Skeletal muscle cell (primary cell): ENCODE measurements around the gene WHAMM.
"Not testable (repeated sequence)": the region's sequence is repeated elsewhere in the genome, so short reads cannot be mapped to it uniquely, and the experiment has no call there.

ENCODE experiments used
- DNase-seq: peaks from one replicate; pipeline ENCODE4 v3.0.0-alpha.2; 2010; ENCODE audit warnings: low read depth
- H3K4me3 ChIP-seq: 2 replicates; pipeline ENCODE4 v1.5.1; 2011; ENCODE audit warnings: low read depth, mild to moderate bottlenecking, control low read depth, low read length, moderate library complexity

The WHAMM gene

DNA sequence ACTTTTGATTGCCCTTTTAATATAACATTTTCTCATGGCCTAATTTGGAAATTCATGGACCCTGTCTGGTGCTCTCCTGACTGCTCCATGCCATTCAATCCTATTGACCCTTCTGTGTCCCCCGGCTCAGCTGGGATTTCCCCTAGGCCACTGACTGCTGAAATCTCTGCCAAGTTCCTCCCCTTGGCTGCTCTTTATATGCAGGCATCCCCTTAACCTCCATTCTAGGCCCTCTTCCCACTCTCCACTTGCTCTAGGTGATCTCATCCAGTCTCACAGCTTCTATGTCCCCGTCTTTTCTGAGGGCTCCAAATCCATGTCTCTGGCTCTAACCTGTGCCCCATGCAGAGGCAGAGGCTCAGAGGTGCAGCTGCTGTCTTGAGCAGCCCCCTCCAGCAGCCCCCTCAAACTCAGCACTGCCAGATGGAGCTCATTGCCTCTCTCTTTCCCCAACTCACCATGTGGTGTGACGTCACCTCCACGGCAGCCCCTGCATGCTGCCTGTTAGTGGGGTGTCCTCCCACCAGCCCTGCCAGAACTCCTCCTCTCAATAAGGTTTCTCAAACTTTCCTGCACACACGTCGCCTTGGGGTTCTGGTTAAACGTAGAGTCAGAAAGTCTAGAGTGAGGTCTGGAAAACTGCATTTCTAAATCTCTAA lies 10.1 kb upstream of the WHAMM start:
- no peak overlapping the region for H3K4me3 ChIP-seq
- DNase-seq: no peak

DNA sequence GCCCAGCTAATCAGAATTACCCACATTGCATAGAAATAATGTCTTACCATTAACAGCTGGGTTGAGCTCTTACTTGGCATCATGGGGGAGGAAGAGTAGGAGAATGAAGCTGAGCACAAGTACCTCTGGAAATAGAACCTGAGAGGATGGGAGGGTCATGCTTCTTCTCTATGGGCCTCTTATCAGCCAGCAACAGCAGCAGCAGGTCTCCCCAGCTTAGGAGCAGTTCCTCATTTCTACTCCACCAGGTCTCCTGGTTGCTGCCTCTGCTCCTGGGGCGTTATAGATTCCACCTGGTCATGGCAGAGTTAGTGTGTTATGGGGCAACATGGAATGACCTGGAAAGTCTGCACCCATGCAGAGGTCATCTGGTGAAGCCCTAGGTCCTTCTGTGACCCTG lies 6.9 kb upstream of the WHAMM start:
- DNase-seq: no peak
- no peak overlapping the region for H3K4me3 ChIP-seq

DNA sequence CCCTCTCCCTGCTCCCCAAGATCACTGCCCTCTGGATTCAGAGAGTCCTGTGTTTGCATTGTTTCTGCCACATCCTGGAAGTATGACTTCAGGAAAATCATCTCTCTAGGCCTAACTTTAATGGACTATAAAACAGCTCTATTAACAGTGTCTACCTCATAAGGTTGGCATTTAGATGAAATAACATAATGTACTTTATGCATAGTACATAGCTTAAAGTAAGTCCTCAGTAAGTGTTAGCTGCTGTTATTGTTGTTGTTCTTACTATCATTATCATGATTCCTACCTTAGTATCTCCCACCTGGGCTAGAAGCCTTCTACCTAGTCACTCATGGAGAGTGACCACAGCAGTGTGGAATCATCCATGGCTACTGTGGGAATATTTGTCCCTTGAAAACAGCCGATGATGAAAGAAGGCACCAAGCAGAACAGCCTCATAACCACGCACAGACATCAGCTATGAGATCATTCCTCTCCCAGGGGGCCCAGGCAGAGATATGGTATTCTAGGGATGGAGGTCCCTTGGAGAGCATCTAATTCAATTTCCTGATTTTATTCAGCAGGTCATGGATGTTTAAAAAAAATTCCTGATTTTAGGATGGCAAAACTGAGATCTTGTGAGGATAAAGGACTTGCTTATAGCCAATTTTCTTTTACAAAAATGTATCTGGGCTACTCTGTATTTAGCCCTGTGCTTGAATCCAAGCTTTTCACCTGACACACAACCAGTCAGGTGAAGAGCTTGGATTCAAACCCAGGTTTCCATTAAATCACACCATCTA lies 5.4 kb upstream of the WHAMM start:
- no peak overlapping the region for H3K4me3 ChIP-seq
- peak; percentile 55 for DNase-seq

DNA sequence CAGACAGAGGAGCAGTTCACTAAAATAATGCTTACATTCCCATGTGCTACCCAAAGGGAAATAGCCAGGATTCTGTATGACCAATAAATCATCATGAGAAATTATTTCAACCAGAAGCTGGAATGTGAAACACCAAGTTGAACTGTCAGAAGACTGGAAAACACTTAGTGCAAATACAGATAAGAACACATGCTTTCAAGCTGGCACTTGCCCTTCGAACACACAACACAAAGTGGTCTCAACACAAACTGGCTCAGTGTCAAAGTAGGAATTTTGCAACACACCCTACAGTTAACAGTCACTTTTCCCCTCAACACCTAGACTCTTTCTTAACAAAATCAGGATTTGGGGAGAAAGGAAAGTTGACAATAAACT lies 4.9 kb upstream of the WHAMM start:
- DNase-seq: no peak

DNA sequence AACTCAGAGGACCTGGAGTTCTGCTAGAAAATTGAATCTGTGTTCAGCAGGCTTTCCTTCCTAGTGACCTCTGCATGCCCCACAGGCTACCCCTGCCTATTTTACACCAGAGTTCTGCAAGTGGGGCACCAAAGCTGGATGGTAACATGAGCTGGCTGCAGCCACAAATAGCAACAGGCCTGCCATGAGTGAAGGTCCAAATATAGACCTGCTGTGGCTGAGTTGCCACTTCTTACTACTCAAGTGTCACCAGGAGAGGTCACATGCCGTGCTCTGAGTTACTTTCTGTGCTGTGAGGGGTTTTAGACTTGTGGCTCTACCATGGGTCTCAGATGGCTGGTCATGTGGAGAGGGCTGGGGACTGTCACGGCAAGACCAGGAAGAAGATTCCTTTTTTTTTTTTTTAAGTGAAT lies 3.4 kb upstream of the WHAMM start, which contains the start of gene FSD2:
Gene FSD2 (minus strand): TSS at position 76 of the 413 bp plus-strand sequence. CDS start 18,679 bp downstream, outside the sequence.
- no peak for DNase-seq
- H3K4me3 ChIP-seq: no peak within 1 kb of the TSS

More for the DNA sequence above, 4.9 kb upstream of the WHAMM start:
- H3K4me3 ChIP-seq: no peak overlapping the region

DNA sequence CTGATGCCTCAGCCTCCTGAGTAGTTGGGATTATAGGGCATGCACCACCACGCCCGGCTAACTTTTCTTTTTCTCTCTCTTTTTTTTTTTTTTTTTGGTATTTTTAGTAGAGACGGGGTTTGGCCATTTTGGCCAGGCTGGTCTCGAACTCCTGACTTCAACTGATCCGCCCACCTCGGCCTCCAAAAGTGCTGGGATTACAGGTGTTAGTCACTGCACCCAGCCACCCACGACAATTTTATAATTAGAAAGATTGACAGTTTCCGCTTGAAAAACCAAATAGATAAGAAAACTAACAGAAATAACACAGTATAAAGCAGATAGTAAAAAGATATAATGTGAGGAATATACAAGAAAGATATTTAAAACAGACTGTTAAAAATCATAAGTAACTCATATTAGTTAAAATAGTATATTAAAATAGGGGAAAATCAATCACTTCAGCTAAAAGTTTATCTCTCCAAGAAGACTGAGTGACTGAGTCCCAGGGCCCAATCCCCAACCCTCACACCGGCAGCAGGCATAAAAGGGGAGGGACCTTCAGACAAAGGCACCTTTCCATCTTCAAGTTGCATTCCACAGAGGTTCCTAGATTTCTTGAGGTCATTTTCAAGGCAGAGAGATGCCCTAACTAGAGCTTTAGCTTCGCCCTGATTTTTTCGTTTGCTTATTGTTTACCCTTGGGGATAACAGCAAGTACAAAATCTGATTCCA lies 1.4 kb upstream of the WHAMM start:
- no peak for DNase-seq
- no peak overlapping the region for H3K4me3 ChIP-seq

DNA sequence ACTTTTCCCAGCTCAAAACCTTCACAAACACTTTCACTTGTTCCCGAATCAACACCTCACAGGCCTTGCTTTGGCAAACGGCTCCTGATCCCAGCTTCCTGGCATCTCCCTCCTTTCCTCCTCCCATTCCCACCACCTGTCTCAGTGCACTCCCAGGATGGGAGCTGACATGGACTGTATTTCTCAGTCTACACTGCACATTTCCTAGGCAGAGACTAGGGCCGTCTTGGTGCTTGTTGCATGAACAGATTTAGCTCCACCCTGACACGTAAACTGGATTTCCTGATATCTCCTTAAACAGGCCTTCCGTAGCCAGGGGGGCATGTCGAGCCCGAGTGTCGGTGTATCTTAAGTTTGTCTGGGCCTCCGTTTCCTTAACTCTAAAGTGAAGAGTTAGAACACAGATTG lies 790 bp upstream of the WHAMM start:
- H3K4me3 ChIP-seq: no peak overlapping the region
- no peak for DNase-seq

DNA sequence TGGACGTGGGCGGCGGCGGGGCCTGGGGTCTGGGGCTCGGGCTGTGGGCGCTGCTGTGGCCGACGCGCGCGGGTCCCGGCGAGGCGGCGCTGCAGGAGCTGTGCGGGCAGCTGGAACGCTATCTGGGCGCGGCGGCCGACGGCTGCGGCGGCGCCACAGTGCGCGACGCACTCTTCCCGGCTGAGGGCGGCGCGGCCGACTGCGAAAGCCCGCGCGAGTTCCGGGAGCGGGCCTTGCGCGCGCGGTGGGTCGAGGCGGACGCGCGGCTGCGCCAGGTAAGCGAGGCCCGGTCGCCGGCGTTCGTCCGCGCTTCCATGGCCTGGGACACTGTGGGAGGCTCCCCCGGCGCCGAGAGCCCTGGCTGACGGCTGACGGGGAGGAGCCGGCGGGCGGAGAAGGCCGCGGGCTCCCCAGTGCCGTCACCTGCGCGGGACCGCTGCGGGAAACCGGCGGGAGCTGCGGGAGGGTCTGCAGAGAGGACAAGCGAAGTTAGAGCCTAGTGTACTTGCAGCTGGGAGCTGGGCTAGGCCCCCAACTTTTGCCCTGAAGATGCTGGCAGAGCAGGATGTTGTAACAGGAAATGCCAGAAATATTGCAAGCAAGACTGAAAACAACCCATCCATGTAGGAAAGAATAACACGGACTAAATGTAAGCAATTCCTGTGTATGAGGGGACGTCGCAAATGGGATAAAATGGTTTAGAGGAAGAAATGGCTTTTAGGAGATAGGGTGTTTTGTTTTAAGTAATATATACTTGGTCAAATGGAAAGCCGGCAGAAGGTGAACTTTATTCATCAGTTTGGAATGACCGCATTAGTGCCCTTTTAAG lies 847 bp downstream of the WHAMM start:
- no peak for DNase-seq
- peak overlapping the region; percentile 87 for H3K4me3 ChIP-seq

DNA sequence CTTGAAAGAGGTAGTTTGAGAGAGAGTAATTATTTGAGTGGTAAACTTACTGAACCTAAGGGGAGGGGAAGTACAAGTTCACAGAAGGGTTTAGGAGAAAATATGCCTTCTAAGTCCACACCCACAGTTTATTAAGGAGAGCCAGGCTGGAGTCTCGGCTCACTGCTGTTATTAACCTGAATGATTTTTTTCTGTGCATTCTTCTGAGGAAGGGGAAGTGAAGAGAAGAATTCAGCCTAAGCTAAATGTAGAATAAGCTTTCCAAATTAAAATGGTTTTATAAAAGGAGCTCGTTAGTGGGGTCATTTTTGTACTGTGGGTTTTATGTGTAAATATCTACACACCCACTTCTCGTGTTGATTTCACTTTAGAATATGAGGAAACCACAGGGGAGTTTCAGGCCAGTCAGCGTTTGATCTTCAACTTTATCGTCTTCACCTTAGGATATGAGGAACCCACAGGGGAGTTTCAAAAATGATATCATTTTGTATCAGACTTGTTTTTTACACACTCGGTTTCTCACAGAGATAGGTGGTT lies 1.5 kb downstream of the WHAMM start:
- no peak for DNase-seq
- peak overlapping the region; percentile 87 for H3K4me3 ChIP-seq

DNA sequence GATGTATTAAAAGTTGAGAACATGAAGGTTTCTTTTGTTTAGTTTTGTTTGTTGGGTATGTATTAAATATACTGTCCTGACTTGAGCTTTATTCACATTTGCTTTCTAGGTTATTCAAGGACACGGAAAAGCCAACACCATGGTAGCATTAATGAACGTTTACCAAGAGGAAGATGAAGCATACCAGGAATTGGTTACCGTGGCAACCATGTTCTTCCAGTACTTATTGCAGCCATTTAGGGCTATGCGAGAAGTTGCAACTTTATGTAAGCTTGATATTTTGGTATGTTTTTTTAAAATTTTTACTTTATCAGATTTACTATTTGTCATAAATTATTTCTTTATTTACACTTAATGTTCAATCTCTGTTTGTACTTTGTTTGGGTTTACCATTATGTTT lies 3.6 kb downstream of the WHAMM start:
- DNase-seq: no peak
- no peak overlapping the region for H3K4me3 ChIP-seq

DNA sequence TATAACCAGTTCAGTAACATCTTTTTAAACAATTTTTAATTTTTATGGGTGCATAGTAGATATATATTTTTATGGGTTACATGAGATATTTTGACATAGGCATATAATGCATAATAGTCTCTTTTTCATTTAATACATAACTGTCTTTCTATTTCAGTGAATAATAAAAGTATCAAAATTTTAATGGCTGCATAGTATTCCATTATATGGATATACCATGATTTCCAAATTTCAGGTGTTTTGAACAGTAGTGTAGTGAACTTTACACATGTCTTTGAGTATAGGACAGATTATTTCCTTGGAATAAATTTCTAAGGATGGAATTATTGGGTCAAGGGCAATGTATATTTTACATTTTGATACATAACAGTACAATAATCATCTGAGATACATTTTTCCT lies 10.7 kb downstream of the WHAMM start:
- no peak overlapping the region for H3K4me3 ChIP-seq
- no peak for DNase-seq

DNA sequence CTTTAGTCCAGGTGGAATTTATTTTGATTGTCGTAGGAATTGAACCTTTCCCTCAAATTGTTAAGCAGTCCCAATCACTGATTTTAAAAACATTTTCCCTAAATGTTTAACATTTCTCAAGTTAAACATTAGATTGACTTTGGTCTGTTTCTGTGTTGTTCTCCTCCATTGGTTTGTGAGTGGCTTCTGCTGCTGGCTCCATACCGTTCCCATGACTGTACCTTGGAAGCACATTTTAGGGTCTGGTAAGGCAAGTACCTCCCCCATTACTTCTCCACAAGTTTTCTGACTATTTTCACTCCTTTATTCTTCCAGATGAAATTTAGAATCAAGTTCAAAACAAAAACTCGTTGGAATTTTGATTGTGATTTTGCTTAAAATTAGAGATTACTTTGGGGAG lies 12.0 kb downstream of the WHAMM start:
- H3K4me3 ChIP-seq, DNase-seq: not testable (repeated sequence)

DNA sequence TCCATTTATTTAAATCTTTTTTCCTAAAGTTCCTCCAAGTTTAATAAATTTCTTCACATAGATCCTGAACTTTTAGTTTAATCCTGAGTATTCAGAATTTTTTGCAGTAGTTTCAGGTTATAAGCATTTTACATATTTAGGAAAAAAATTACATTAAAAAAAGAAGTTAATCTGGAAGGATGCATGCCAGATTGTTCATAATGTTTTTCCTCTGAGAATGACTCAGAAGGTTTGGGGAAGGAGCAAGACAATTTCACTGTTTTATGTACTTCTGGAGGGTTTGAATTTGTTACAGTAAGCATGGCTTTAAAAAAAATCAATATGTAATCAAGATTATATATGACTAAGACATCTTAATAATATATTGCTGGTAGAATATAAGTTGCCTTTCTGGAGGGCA lies 12.4 kb downstream of the WHAMM start:
- DNase-seq, H3K4me3 ChIP-seq: not testable (repeated sequence)

DNA sequence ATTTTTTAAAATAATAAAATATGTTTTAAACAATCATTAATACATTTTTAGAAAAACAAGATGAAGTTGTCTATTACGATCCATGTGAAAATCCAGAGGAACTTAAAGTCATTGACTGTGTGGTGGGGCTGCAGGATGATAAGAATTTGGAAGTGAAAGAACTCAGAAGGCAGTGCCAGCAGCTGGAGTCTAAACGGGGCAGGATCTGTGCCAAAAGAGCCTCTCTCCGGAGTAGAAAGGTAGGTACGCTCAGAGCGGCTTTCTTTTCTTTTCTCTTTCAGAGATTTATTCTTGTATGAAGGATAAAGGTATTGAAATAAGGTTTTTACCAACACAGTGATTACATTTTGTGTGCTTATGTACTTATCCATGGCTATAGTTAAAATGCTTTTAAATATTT lies 13.6 kb downstream of the WHAMM start:
- no peak for DNase-seq

DNA sequence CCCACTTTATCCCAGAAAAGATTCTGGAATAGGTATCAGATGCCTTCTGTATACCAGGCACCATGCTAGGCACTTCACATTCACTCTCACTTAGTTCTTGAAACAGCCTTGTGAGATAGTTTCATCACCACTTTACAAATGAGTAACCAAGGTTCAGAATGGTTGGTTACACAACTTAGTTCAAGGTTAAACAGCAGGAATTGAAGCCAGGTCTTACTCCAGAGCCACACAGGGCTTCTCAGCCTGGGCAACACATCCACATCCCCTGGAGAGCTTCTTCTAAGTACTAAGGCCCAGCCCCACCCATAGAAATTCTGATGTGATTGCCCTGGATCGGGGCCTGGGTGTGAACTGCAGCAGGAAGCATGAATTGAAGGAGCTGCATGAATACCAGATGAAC lies 18.6 kb downstream of the WHAMM start:
- H3K4me3 ChIP-seq: no peak overlapping the region
- DNase-seq: no peak

More for the DNA sequence above, 13.6 kb downstream of the WHAMM start:
- no peak overlapping the region for H3K4me3 ChIP-seq

DNA sequence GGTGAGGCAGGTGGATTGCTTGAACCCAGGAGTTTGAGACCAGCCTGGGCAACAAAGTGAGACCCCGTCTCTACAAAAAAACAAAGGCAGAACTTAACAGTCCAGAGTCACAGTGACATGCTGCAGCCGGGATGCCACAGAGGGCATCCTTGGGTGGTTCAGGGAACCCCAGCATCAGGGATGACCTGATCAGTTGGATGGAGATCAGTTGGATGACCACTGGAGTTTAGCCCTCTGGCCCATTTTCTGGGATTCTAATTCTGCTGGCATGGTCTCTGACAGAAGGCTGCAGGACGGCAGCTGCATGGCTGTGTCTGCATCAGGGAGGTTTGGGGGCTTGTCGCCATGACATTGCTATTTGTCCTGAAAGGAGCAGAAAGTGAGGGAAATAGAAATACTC lies 19.8 kb downstream of the WHAMM start:
- DNase-seq: no peak
- H3K4me3 ChIP-seq: no peak overlapping the region

DNA sequence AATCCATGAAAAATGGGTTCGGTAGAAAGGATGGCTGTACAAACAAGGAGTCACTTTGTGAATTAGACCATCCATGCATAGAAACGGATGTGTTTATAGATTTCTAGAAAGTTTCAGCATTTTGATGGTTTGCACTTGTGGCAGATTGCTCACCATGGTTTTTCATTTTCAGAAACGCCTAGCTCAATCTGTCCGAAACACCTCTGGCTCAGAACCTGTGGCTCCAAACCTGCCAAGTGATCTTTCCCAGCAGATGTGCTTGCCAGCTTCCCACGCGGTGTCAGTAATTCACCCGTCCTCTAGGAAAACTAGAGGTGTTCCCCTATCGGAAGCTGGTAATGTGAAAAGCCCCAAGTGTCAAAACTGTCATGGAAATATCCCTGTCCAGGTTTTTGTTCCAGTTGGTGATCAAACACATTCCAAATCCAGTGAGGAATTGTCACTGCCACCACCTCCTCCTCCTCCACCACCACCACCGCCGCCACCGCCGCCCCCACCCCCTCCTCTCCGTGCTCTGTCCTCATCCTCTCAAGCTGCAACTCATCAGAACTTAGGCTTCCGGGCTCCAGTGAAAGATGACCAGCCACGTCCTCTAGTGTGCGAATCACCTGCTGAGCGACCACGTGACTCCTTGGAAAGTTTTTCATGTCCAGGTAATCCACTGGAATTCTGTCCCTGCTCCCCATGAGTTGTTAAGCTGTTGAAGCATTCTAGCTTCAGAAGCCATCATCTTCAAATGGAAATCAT lies 21.2 kb downstream of the WHAMM start:
- DNase-seq: no peak
- no peak overlapping the region for H3K4me3 ChIP-seq

DNA sequence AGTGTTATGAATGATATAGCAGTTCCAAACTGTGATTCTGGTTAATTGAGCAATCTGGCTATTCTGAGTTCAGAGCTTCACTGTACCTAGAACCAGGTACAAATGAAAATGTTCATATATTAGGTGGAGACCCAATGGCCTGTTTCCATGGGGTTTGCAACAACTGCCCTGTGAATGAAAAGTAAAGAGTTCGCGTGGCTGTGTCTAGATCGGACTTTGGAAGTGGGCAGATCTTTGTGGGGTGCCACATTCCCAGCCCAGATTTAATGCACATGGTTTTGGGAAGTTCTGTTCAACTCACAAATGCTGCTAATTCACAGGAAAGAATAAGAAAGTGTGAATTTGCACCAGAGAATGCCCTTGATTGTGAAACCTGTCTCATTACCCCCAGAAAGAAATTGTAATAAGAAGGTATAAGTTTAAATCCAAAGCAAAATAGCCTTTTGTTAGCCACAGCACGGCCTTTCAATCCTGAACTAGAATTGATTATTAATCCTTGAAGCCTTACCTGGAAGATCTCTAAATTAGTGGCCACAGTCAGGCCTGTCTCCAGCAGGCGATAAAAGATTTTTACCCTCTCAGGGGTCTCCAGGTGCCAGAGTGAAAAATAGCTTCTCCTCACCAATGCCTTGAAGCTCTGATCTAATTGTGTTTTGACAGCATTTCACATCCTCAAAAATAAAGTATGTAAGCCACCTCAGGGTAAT lies 22.6 kb downstream of the WHAMM start:
- no peak for DNase-seq
- H3K4me3 ChIP-seq: no peak overlapping the region
